Posterior vena cava (tissue), 2 donors: ENCODE data around the gene PPP1R12B. TPM values are rescaled to one million over a fixed set of nuclear protein-coding genes. Genes with fewer than 3 reads are reported as not detected.
"Not testable (repeated sequence)": the region's sequence is repeated elsewhere in the genome, so short reads cannot be mapped to it uniquely, and the experiment has no call there.

ENCODE experiments used
- DNase-seq: peaks from one replicate; pipeline ENCODE4 v3.0.0-alpha.2; 2020; ENCODE audit warnings: low spot score
- intact Hi-C, 2 donors: fragments of 100-400 bp; cut with DNase I; formaldehyde crosslinking; loops; one replicate each; pipeline versions ENCODE4 v1.14.1 to v1.14.2; 2022 to 2023
- total RNA-seq, 2 donors: library from RNA; stranded (reverse); fragmentation: NEBNext Ultra II Directional; extraction: Animal tissue kit (Norgen Biotek cat#: 25700); gene quantifications; one replicate each; pipeline ENCODE4 v1.2.1, GENCODE V29; 2021
- donor health status: DM: yes; HTN: yes; CAD: no.
- donor health status: DM: yes; HTN: yes; CAD: no.

Gene PPP1R12B
- total RNA-seq, 2 donors from 2014 or later = 545 to 634 TPM

GRCh38 chr1:202324646-202325045 lies 23.9 kb upstream of the PPP1R12B start:
- intact Hi-C loops = loop anchor here in 1 of 2 donors (10.0 kb wide), 1 partner anchor 380 kb away; no protein-coding TSS in a partner anchor
- no peak for DNase-seq

- intact Hi-C loops = loop anchor here in 1 of 2 donors (10.0 kb wide), 1 partner anchor 375 kb away; no protein-coding TSS in a partner anchor
- DNase-seq = no peak
Measured at GRCh38 chr1:202329891-202330290, 18.6 kb upstream of the PPP1R12B start.

- intact Hi-C loops = no loop called here
- DNase-seq = no peak
Measured at GRCh38 chr1:202333861-202334260, 14.6 kb upstream of the PPP1R12B start.

GRCh38 chr1:202343652-202344349 lies 4.7 kb upstream of the PPP1R12B start:
- intact Hi-C loops = loop anchor here in 1 of 2 donors (10.0 kb wide), 2 partner anchors 261 to 371 kb away; partner anchors contain the start of gene SYT2
- DNase-seq = no peak

- intact Hi-C loops = loop anchor here in 1 of 2 donors (10.0 kb wide), 2 partner anchors 257 to 367 kb away; partner anchors contain the start of gene SYT2
- no peak for DNase-seq
Measured at GRCh38 chr1:202348005-202348508, 442 bp upstream of the PPP1R12B start.

- DNase-seq = peak; percentile 84
- intact Hi-C loops = loop anchor here in 1 of 2 donors (10.0 kb wide), 2 partner anchors 255 to 365 kb away; partner anchors contain the start of gene SYT2
Measured at GRCh38 chr1:202349206-202349928, 868 bp downstream of the PPP1R12B start.

GRCh38 chr1:202351725-202352124 lies 3.2 kb downstream of the PPP1R12B start:
- intact Hi-C loops = no loop called here
- peak; percentile 38 for DNase-seq

GRCh38 chr1:202352583-202353197 lies 4.2 kb downstream of the PPP1R12B start:
- peak; percentile 43 for DNase-seq
- intact Hi-C loops = not testable (repeated sequence)

GRCh38 chr1:202355944-202356553 lies 7.5 kb downstream of the PPP1R12B start:
- intact Hi-C loops = no loop called here
- DNase-seq = peak; percentile 43

GRCh38 chr1:202357506-202357905 lies 9.0 kb downstream of the PPP1R12B start:
- intact Hi-C loops = no loop called here
- DNase-seq = no peak

- intact Hi-C loops = no loop called here
- no peak for DNase-seq
Measured at GRCh38 chr1:202361224-202361623, 12.7 kb downstream of the PPP1R12B start.

- no peak for DNase-seq
- intact Hi-C loops = no loop called here
Measured at GRCh38 chr1:202361701-202362100, 13.2 kb downstream of the PPP1R12B start.

- no peak for DNase-seq
- intact Hi-C loops = no loop called here
Measured at GRCh38 chr1:202362212-202362611, 13.7 kb downstream of the PPP1R12B start.

- intact Hi-C loops = no loop called here
- DNase-seq = no peak
Measured at GRCh38 chr1:202365092-202365815, 16.8 kb downstream of the PPP1R12B start.

- intact Hi-C loops = no loop called here
- no peak for DNase-seq
Measured at GRCh38 chr1:202367271-202367670, 18.8 kb downstream of the PPP1R12B start.

GRCh38 chr1:202370906-202371305 lies 22.4 kb downstream of the PPP1R12B start:
- intact Hi-C loops = not testable (repeated sequence)

GRCh38 chr1:202374099-202374498 lies 25.6 kb downstream of the PPP1R12B start:
- no peak for DNase-seq
- intact Hi-C loops = no loop called here

More at GRCh38 chr1:202370906-202371305, 22.4 kb downstream of the PPP1R12B start:
- DNase-seq = not testable (repeated sequence)

- DNase-seq, intact Hi-C loops: not testable (repeated sequence)
Measured at GRCh38 chr1:202375175-202375574, 26.7 kb downstream of the PPP1R12B start.

- no peak for DNase-seq
- intact Hi-C loops = no loop called here
Measured at GRCh38 chr1:202376247-202376646, 27.7 kb downstream of the PPP1R12B start.
